K562 (cell line): ENCODE measurements around the gene YIPF1. TPM values are rescaled to one million over a fixed set of nuclear protein-coding genes. Genes with fewer than 3 reads are reported as not detected.

Experiments used
- ATAC-seq: fragments of 200-7000 bp; cut with Tn5 transposase; 3 replicates; pipeline ENCODE4 v1.9.1; 2020; ENCODE audit warnings: moderate library complexity
- BruUV-seq: library from RNA; stranded (reverse); fragments of 400-500 nt; replicated peaks from 2 replicates; lab custom pipeline; 2021; lab: Mats Ljungman, UMichigan
- CTCF ChIA-PET: fragments of 300-600 bp; formaldehyde crosslinking; extraction: SDS; loops from one replicate; lab custom pipeline; 2021; ENCODE audit warnings: low intra/inter-chr PET ratio; lab: Yijun Ruan, JAX
- POLR2A ChIA-PET: fragments of 300-600, 350-650 bp; sonication (Branson Sonifier 250); formaldehyde crosslinking; extraction: SDS; loops from one replicate; lab custom pipeline; 2021; ENCODE audit warnings: antibody characterized with exemption, inconsistent platforms; lab: Yijun Ruan, JAX
- DNase-seq, 4 experiments: peaks; one replicate each; pipeline versions ENCODE4 v3.0.0 to v3.0.0-alpha.2; 2011 to 2018; ENCODE audit warnings: low spot score in 3 of 4, mixed read lengths in 3 of 4; ENCODE audit errors: extremely low read depth in 1 of 4
- FAIRE-seq: peaks from 2 replicates; lab custom pipeline; 2011; peaks lifted over from hg19 to GRCh38; lab: Jason Lieb, UNC
- H2AFZ ChIP-seq: 2 replicates; pipeline ENCODE4 v1.6.0; 2011; ENCODE audit warnings: low read depth, low read length, control low read depth, inconsistent platforms
- H3K27ac ChIP-seq: fragments of 200-600 bp; 3 replicates; pipeline ENCODE4 v1.8.0; 2011; ENCODE audit warnings: low read depth, mild to moderate bottlenecking, control low read depth, inconsistent platforms, low read length, moderate library complexity, mixed read lengths; ENCODE audit errors: extremely low read depth
- H3K27me3 ChIP-seq, 2 experiments: fragments of 300-600 bp in 1 of 2; 2 replicates in 1 of 2; 3 replicates in 1 of 2; pipeline versions ENCODE4 v1.6.0 to v1.8.0; 2011; ENCODE audit warnings: inconsistent platforms in 2 of 2, low read length in 2 of 2, mild to moderate bottlenecking in 1 of 2, mixed read lengths in 1 of 2, moderate library complexity in 1 of 2; ENCODE audit not compliant: control insufficient read depth in 2 of 2, insufficient read depth in 2 of 2
- H3K36me3 ChIP-seq: fragments of 300-600 bp; 3 replicates; pipeline ENCODE4 v1.8.0; 2011; ENCODE audit warnings: mild to moderate bottlenecking, low read length, inconsistent platforms; ENCODE audit not compliant: control insufficient read depth, insufficient read depth
- H3K4me1 ChIP-seq, 2 experiments: fragments of 200-600 bp in 1 of 2; replicated peaks in 1 of 2; 2 replicates in 1 of 2; 3 replicates in 1 of 2; pipeline versions ENCODE4 v1.5.1 to v1.8.0; 2011; ENCODE audit warnings: inconsistent platforms in 2 of 2, low read length in 2 of 2, mild to moderate bottlenecking in 1 of 2, mixed read lengths in 1 of 2, moderate library complexity in 1 of 2; ENCODE audit not compliant: control insufficient read depth in 2 of 2, insufficient read depth in 2 of 2
- H3K4me2 ChIP-seq: 2 replicates; pipeline ENCODE4 v1.6.1; 2011; ENCODE audit warnings: low read length, control low read depth, inconsistent platforms, mixed read lengths; ENCODE audit not compliant: insufficient read depth
- H3K4me3 ChIP-seq: fragments of 200-600 bp; sonication (generic), shearing (Covaris generic); 2 replicates; pipeline ENCODE4 v1.5.1; 2016; ENCODE audit warnings: control low read depth, inconsistent platforms
- H3K79me2 ChIP-seq: fragments of 200-600 bp; 3 replicates; pipeline ENCODE4 v1.8.0; 2011; ENCODE audit warnings: low read length, inconsistent platforms; ENCODE audit not compliant: control insufficient read depth, insufficient read depth
- H3K9ac ChIP-seq, 2 experiments: 2 replicates each; pipeline versions ENCODE4 v1.6.0 to v1.6.1; 2011; ENCODE audit warnings: low read depth in 2 of 2, low read length in 2 of 2, control low read depth in 1 of 2, inconsistent platforms in 1 of 2, mild to moderate bottlenecking in 1 of 2, mixed read lengths in 1 of 2; ENCODE audit not compliant: insufficient read depth in 1 of 2
- H3K9me1 ChIP-seq: one replicate; pipeline ENCODE4 v1.6.0; 2011; ENCODE audit warnings: inconsistent platforms, mild to moderate bottlenecking, low read length, moderate library complexity; ENCODE audit not compliant: control insufficient read depth, insufficient read depth
- H3K9me3 ChIP-seq: replicated peaks from 2 replicates; pipeline ENCODE4 v1.5.1; 2011; ENCODE audit warnings: low read depth, low read length, inconsistent platforms; ENCODE audit not compliant: control insufficient read depth, insufficient read depth
- H4K20me1 ChIP-seq: replicated peaks from 2 replicates; pipeline ENCODE4 v1.6.1; 2011; ENCODE audit warnings: low read length, inconsistent platforms, mixed read lengths; ENCODE audit not compliant: control insufficient read depth, insufficient read depth
- BCOR ChIP-seq: fragments of 450-650 bp; IDR thresholded peaks from 2 replicates; pipeline ENCODE4 v1.6.1; 2016
- E4F1 ChIP-seq: fragments of 250-450 bp; sonication (Bioruptor Pico); IDR thresholded peaks from 2 replicates; pipeline ENCODE4 v1.5.0; 2021; ENCODE audit warnings: mild to moderate bottlenecking, borderline replicate concordance
- HNRNPLL ChIP-seq: fragments of 200-400 bp; formaldehyde crosslinking; IDR thresholded peaks from 2 replicates; pipeline ENCODE4 v1.6.1; 2017; ENCODE audit warnings: low read length, low read depth, mild to moderate bottlenecking; ENCODE audit not compliant: poor library complexity, severe bottlenecking
- MAFG ChIP-seq: fragments of 450-650 bp; conservative IDR thresholded peaks from 2 replicates; pipeline ENCODE4 v1.6.1; 2016; ENCODE audit warnings: missing genetic modification characterization, missing compliant biosample characterization
- MITF ChIP-seq: IDR thresholded peaks from 2 replicates; pipeline ENCODE4 v1.6.1; 2014; ENCODE audit warnings: antibody characterized with exemption
- MYNN ChIP-seq, 2 experiments: sonication (generic); formaldehyde crosslinking in 1 of 2; IDR thresholded peaks; 2 replicates each; pipeline versions ENCODE4 v1.5.0 to v1.6.1; 2016 to 2020; ENCODE audit warnings: antibody characterized with exemption in 1 of 2, missing genetic modification reagents in 1 of 2
- PML ChIP-seq: IDR thresholded peaks from 2 replicates; pipeline ENCODE4 v1.6.1; 2012; ENCODE audit warnings: low read length, inconsistent platforms
- POLR2G ChIP-seq: fragments of 200-400 bp; formaldehyde crosslinking; IDR thresholded peaks from 2 replicates; pipeline ENCODE4 v1.6.1; 2017; ENCODE audit warnings: low read depth, mild to moderate bottlenecking, antibody characterized with exemption, low read length, moderate library complexity
- PTRF ChIP-seq: fragments of 450-650 bp; IDR thresholded peaks from 2 replicates; pipeline ENCODE4 v1.6.1; 2016; ENCODE audit warnings: mild to moderate bottlenecking, missing genetic modification characterization, missing compliant biosample characterization
- TAF7 ChIP-seq: fragments of 450-650 bp; IDR thresholded peaks from 2 replicates; pipeline ENCODE4 v1.6.1; 2016; ENCODE audit warnings: missing genetic modification characterization, missing compliant biosample characterization
- ZBTB9 ChIP-seq: fragments of 450-650 bp; formaldehyde crosslinking; IDR thresholded peaks from 2 replicates; pipeline ENCODE4 v1.4.0; 2020; ENCODE audit warnings: mild to moderate bottlenecking, moderate library complexity
- ZNF3 ChIP-seq: fragments of 250-450 bp; sonication (Bioruptor Pico); IDR thresholded peaks from 2 replicates; pipeline ENCODE4 v1.5.0; 2021; ENCODE audit warnings: mild to moderate bottlenecking, moderate library complexity
- ZNF57 ChIP-seq: fragments of 450-650 bp; formaldehyde crosslinking; IDR thresholded peaks from 2 replicates; pipeline ENCODE4 v1.4.0; 2020; ENCODE audit warnings: mild to moderate bottlenecking, moderate library complexity
- ZNF644 ChIP-seq: fragments of 200-800 bp; sonication (Bioruptor generic); IDR thresholded peaks from 2 replicates; pipeline ENCODE4 v1.6.1; 2016; ENCODE audit warnings: low read depth, missing genetic modification characterization, missing compliant biosample characterization
- WGBS: fragments of 100-300 bp; shearing (Covaris generic); methylation state at CpG from one replicate; pipeline ENCODE4 v1.1.6; 2016; ENCODE audit warnings: low coverage, mixed read lengths; ENCODE audit not compliant: insufficient coverage; ENCODE audit errors: missing lambda C conversion rate; 5-methylcytosine and 5-hydroxymethylcytosine counted together
- in situ Hi-C: fragments of 300-500 bp; cut with MboI; formaldehyde crosslinking; loops from 4 replicates; pipeline ENCODE4 v1.15.0; 2018; ENCODE audit warnings: inconsistent platforms, mixed read lengths
- intact Hi-C: fragments of 100-400 bp; cut with micrococcal nuclease; formaldehyde crosslinking; loops from 2 replicates; pipeline ENCODE4 v1.14.2; 2022
- polyA plus RNA-seq, 8 experiments: library from polyadenylated mRNA; depleted of rRNA in 4 of 8; stranded (reverse) in 5 of 8; unstranded in 3 of 8; fragments of >200 nt; fragmentation: Nextera tagmentation in 2 of 8; fragmentation: Illumina TruSeq in 1 of 8; extraction: Ambion mirVana in 2 of 8; extraction: Trizol in 1 of 8; gene quantifications; 2 replicates each; pipeline versions ENCODE4 v1.2.1 to v1.2.3, GENCODE V29; 2011 to 2014; ENCODE audit warnings: inconsistent platforms in 1 of 8, missing spikeins in 1 of 8
- total RNA-seq, 7 experiments: library from RNA; depleted of rRNA in 6 of 7; stranded (reverse); fragments of >200 nt in 6 of 7; fragmentation: Illumina TruSeq in 2 of 7; extraction: Trizol in 2 of 7; gene quantifications; 2 replicates each; pipeline versions ENCODE4 v1.2.1 to v1.2.3, GENCODE V29; 2011 to 2021; ENCODE audit warnings: low replicate concordance in 1 of 7

YIPF1 gene
- total and polyA plus RNA-seq, 9 of the 15 experiments (the other 6 are each of a cell fraction or from before 2014, with no cell fraction given) = 11.5 to 37.5 (median 19.2) TPM

- no peak overlapping the region for H2AFZ ChIP-seq
- H3K4me3 ChIP-seq = no peak overlapping the region
- POLR2A ChIA-PET = interaction anchor here (0.6 to 2.6 kb wide), 2 partner anchors 10 to 1754 kb away, joined by 3 to 11 read pairs; no protein-coding TSS in a partner anchor
- BruUV-seq = no TSS peak
- H3K9me1 ChIP-seq = no peaks in the 10 kb centered on the region
- peaks cover 43% of the 10 kb centered on the region for H3K36me3 ChIP-seq
- ATAC-seq = no peak
- H4K20me1 ChIP-seq = no peaks in the 10 kb centered on the region
- in situ Hi-C loops (no loop called here), intact Hi-C loops (no loop called here)
- CTCF ChIA-PET = no interaction called here
- no peak overlapping the region for H3K9ac ChIP-seq
- no peak overlapping the region for H3K27ac ChIP-seq
- H3K4me2 ChIP-seq = no peak overlapping the region
- no peak for TF ChIP-seq MITF
- TF ChIP-seq HNRNPLL = no peak
- no peak for TF ChIP-seq TAF7 (tag)
- no peak for TF ChIP-seq MAFG (tag)
- no peak for TF ChIP-seq POLR2G
- no peak for TF ChIP-seq PML
- no peak for TF ChIP-seq E4F1 (CRISPR knock-in tag)
- TF ChIP-seq ZNF3 (CRISPR knock-in tag) = no peak
- TF ChIP-seq PTRF (tag) = no peak
- no peak for TF ChIP-seq MYNN (IDR thresholded peaks at IDR 0.05)
- no peak for TF ChIP-seq MYNN (CRISPR knock-in tag; IDR thresholded peaks at IDR 0.05)
- no peak for TF ChIP-seq ZNF57 (CRISPR knock-in tag)
- no peak for TF ChIP-seq ZBTB9
- TF ChIP-seq ZNF644 (tag) = no peak
- TF ChIP-seq BCOR = no peak
- WGBS = 92% methylated on average over 2 of the region's 2 CpGs
- no peaks in the 10 kb centered on the region for H3K27me3 ChIP-seq
- no peak for DNase-seq
- H3K79me2 ChIP-seq = peaks cover 65% of the 10 kb centered on the region
- FAIRE-seq = no peak
- H3K9me3 ChIP-seq = no peaks in the 10 kb centered on the region
- H3K4me1 ChIP-seq = peaks cover 4 to 13% of the 10 kb centered on the region in 2 experiments; a peak in 3 of 5 replicates
These were observed 54.1 kb downstream of the YIPF1 start for GRCh38 chr1:53835491-53835890.
